ENCODE data around the gene CCSAP.

Gene CCSAP

GRCh38 chr1:229286099-229286766 lies 56.6 kb downstream of the CCSAP start:
- DNase-seq (ENCODE audit: low read depth): peak; percentile 40

GRCh38 chr1:229285440-229285839 lies 57.4 kb downstream of the CCSAP start:
- peak; percentile 69 for DNase-seq (ENCODE audit: low read depth)

GRCh38 chr1:229284887-229285286 lies 58.0 kb downstream of the CCSAP start:
- no peak for DNase-seq (ENCODE audit: low read depth)

GRCh38 chr1:229283183-229283611 lies 59.6 kb downstream of the CCSAP start:
- no peak for DNase-seq (ENCODE audit: low read depth)

GRCh38 chr1:229282295-229282823 lies 60.5 kb downstream of the CCSAP start:
- DNase-seq (ENCODE audit: low read depth): no peak

- DNase-seq (ENCODE audit: low read depth): peak; percentile 49
Measured at GRCh38 chr1:229281339-229281926, 61.4 kb downstream of the CCSAP start.

- peak; percentile 43 for DNase-seq (ENCODE audit: low read depth)
Measured at GRCh38 chr1:229280921-229281320, 61.9 kb downstream of the CCSAP start.

GRCh38 chr1:229280037-229280828 lies 62.6 kb downstream of the CCSAP start:
- DNase-seq (ENCODE audit: low read depth): no peak

- DNase-seq (ENCODE audit: low read depth): no peak
Measured at GRCh38 chr1:229279242-229279641, 63.6 kb downstream of the CCSAP start.

- DNase-seq (ENCODE audit: low read depth): no peak
Measured at GRCh38 chr1:229278120-229278741, 64.6 kb downstream of the CCSAP start.

GRCh38 chr1:229275005-229275404 lies 67.8 kb downstream of the CCSAP start:
- DNase-seq (ENCODE audit: low read depth): no peak

GRCh38 chr1:229273507-229274232 lies 69.2 kb downstream of the CCSAP start:
- peak; percentile 51 for DNase-seq (ENCODE audit: low read depth)

- DNase-seq (ENCODE audit: low read depth): no peak
Measured at GRCh38 chr1:229272164-229273158, 70.4 kb downstream of the CCSAP start.

- DNase-seq (ENCODE audit: low read depth): peak; percentile 30
Measured at GRCh38 chr1:229271448-229272159, 71.2 kb downstream of the CCSAP start.

All from iris pigment epithelial cell (primary cell).